Osteocyte (in vitro differentiated cells): ENCODE results near the gene SPRED3. TPM values are rescaled to one million over a fixed set of nuclear protein-coding genes. Genes with fewer than 3 reads are reported as not detected.
"Not testable (repeated sequence)": the region's sequence is repeated elsewhere in the genome, so short reads cannot be mapped to it uniquely, and the experiment has no call there.

Experiments used
- DNase-seq: peaks from one replicate; pipeline ENCODE4 v3.0.0; 2021; ENCODE audit warnings: mixed read lengths; ENCODE audit not compliant: unreplicated experiment; ENCODE audit errors: extremely low spot score
- H3K27ac Mint-ChIP-seq: one replicate; pipeline ENCODE4 v1.8.0; 2021; ENCODE audit warnings: mild to moderate bottlenecking, mixed read lengths; ENCODE audit not compliant: unreplicated experiment
- H3K27me3 Mint-ChIP-seq: one replicate; pipeline ENCODE4 v1.8.0; 2021; ENCODE audit warnings: mixed read lengths; ENCODE audit not compliant: unreplicated experiment
- H3K36me3 Mint-ChIP-seq: one replicate; pipeline ENCODE4 v1.8.0; 2021; ENCODE audit warnings: mixed read lengths; ENCODE audit not compliant: unreplicated experiment
- H3K4me1 Mint-ChIP-seq: one replicate; pipeline ENCODE4 v1.8.0; 2021; ENCODE audit warnings: mixed read lengths; ENCODE audit not compliant: unreplicated experiment
- H3K4me3 Mint-ChIP-seq: one replicate; pipeline ENCODE4 v1.8.0; 2021; ENCODE audit warnings: mild to moderate bottlenecking, moderate library complexity, mixed read lengths; ENCODE audit not compliant: unreplicated experiment
- H3K9me3 Mint-ChIP-seq: one replicate; pipeline ENCODE4 v1.8.0; 2021; ENCODE audit warnings: mixed read lengths; ENCODE audit not compliant: unreplicated experiment
- total RNA-seq: library from RNA; stranded (reverse); gene quantifications from 2 replicates; pipeline ENCODE4 v1.2.1, GENCODE V29; 2021
- TF ChIP-seq, protein P1 (sequence below): fragments of 200-600 bp; sonication (generic); IDR thresholded peaks from 2 replicates; pipeline ENCODE4 v1.5.0; 2021; ENCODE audit warnings: antibody characterized with exemption, mild to moderate bottlenecking, moderate library complexity

The SPRED3 gene
- total RNA-seq, 1 donor from 2014 or later = 5.9 TPM

DNA sequence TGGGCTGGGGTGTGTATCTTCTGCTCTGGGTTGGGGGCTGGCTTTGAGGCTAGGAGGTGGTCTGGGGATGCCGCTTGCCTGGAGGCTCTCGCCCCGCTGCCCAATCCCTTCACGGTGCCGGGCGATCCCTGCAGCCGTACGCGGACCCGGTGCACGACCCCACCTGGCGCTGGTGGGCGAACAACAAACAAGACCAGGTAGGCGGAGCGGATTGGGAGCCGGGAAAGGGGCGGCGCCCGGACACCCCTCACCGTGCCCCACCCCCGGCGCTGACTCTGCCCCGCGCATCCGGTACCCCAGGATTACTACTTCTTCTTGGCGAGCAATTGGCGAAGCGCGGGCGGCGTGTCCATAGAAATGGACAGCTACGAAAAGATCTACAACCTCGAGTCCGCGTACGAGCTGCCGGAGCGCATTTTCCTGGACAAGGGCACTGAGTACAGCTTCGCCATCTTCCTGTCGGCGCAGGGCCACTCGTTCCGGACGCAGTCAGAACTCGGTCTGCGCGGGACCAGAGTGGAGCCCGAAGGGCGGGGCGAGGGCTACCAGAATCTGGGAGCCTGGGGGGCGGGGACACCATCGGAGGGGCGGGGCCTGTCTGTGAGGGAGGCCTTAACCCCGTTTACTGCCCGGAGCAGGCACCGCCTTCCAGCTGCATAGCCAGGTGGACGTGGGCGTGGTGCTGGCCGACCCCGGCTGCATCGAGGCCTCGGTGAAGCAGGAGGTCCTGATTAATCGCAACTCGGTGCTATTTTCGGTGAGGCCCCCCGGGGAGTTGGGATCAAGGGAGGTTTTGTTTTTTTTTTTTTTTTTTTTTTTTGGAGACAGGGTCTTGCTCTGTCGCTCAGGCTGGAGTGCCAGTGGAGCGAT, 26.2 kb upstream of the SPRED3 start:
- DNase-seq = peak; percentile 87
- Mint-ChIP-seq H3K27ac (no peak overlapping the region), H3K36me3 (no peaks in the 10 kb centered on the region), H3K4me3 (peak overlapping the region; percentile 78), H3K9me3 (no peaks in the 10 kb centered on the region), H3K4me1 (peaks cover 11% of the 10 kb centered on the region), H3K27me3 (peaks cover 27% of the 10 kb centered on the region)
- TF ChIP-seq, protein P1, sequence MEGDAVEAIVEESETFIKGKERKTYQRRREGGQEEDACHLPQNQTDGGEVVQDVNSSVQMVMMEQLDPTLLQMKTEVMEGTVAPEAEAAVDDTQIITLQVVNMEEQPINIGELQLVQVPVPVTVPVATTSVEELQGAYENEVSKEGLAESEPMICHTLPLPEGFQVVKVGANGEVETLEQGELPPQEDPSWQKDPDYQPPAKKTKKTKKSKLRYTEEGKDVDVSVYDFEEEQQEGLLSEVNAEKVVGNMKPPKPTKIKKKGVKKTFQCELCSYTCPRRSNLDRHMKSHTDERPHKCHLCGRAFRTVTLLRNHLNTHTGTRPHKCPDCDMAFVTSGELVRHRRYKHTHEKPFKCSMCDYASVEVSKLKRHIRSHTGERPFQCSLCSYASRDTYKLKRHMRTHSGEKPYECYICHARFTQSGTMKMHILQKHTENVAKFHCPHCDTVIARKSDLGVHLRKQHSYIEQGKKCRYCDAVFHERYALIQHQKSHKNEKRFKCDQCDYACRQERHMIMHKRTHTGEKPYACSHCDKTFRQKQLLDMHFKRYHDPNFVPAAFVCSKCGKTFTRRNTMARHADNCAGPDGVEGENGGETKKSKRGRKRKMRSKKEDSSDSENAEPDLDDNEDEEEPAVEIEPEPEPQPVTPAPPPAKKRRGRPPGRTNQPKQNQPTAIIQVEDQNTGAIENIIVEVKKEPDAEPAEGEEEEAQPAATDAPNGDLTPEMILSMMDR = no peak

DNA sequence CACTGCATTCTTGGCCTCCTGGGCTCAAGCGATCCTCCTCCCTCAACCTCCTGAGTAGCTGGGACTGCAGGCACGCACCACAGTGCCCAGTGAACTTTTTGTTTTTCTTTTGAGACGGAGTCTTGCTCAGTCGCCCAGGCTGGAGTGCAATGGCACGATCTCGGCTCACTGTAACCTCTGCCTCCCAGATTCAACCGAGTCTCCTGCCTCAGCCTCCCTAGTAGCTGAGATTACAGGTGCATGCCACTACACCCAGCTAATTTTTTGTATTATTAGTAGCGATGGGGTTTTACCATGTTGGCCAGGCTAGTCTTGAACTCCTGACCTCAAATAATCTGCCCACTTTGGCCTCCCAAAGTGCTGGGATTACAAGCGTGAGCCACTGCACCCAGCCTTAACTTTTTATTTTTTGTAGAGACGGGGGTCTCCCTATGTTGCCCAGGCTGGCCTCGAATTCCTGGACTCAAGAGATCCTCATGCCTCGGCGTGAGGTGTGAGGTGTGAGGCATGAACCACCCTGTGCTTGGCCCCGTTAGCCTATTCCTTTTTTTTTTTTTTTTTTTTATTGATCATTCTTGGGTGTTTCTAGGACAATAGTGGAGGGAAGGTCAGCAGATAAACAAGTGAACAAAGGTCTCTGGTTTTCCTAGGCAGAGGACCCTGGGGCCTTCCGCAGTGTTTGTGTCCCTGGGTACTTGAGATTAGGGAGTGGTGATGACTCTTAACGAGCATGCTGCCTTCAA, 25.4 kb upstream of the SPRED3 start:
- DNase-seq, H3K36me3 Mint-ChIP-seq, H3K9me3 Mint-ChIP-seq, H3K27ac Mint-ChIP-seq: not testable (repeated sequence)
- peak overlapping the region; percentile 78 for H3K4me3 Mint-ChIP-seq
- H3K27me3 Mint-ChIP-seq = peaks cover 26% of the 10 kb centered on the region
- H3K4me1 Mint-ChIP-seq = peaks cover 11% of the 10 kb centered on the region

DNA sequence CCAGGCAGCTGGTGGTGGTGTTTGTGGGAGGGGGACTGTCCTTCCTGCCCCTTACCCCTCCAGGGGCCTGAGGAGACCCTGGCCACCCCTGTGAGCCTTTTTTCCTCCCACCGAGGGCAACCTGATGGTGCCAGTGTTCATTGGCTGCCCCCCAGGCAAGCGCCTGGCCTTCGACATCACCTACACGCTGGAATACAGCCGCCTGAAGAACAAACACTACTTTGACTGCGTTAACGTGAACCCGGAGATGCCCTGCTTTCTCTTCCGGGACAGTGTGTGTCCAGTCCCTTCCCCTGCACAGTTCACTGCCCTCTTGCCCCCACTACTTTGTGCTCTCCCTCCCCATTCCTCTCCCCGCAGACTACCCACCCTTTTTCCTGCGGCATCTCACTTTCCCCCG, 21.5 kb upstream of the SPRED3 start:
- peaks cover 4% of the 10 kb centered on the region for H3K4me1 Mint-ChIP-seq
- no peaks in the 10 kb centered on the region for H3K36me3 Mint-ChIP-seq
- peaks cover 13% of the 10 kb centered on the region for H3K27me3 Mint-ChIP-seq
- H3K27ac Mint-ChIP-seq = no peak overlapping the region
- DNase-seq = no peak
- H3K9me3 Mint-ChIP-seq = no peaks in the 10 kb centered on the region
- TF ChIP-seq, protein P1 = no peak
- H3K4me3 Mint-ChIP-seq = no peak overlapping the region

DNA sequence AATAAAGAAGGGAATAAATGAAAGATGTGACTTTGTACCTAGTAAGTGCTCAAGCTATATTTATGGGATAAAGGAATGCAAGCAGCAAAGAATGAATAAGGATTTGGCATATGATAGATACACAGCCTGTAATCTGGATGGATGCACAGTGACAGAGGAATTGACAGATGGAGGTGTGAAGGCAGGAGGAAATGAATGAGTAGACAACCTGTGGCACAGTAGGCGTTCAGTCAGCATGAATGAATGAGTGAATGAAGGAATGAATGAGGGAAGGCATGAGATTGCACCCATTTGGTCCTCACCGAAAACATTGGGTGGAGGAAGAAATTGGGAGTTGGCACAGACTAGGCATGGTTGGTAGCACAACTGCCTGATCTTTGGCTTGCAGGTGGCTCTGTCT, 18.9 kb upstream of the SPRED3 start:
- H3K36me3 Mint-ChIP-seq = no peaks in the 10 kb centered on the region
- peaks cover 3% of the 10 kb centered on the region for H3K4me1 Mint-ChIP-seq
- peaks cover 13% of the 10 kb centered on the region for H3K27me3 Mint-ChIP-seq
- no peaks in the 10 kb centered on the region for H3K9me3 Mint-ChIP-seq
- no peak overlapping the region for H3K4me3 Mint-ChIP-seq
- TF ChIP-seq, protein P1 = no peak
- H3K27ac Mint-ChIP-seq = no peak overlapping the region
- DNase-seq = no peak

DNA sequence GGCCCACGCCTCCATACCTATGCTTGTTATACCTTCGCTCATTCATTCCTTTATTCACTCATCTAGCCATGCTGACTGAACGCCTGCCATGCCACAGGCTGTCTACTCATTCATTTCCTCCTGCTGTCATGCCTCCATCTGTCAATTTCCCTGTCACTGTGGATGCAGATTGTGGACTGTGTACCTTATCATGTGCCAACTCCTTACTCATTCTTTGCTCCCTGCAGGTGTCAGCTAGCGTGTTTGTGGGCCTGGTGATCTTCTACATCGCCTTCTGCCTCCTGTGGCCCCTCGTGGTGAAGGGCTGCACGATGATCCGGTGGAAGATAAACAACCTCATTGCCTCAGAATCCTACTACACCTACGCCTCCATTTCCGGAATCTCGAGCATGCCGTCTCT, 18.2 kb upstream of the SPRED3 start:
- H3K9me3 Mint-ChIP-seq = no peaks in the 10 kb centered on the region
- H3K36me3 Mint-ChIP-seq = no peaks in the 10 kb centered on the region
- H3K4me1 Mint-ChIP-seq = peaks cover 10% of the 10 kb centered on the region
- TF ChIP-seq, protein P1 = no peak
- no peak overlapping the region for H3K27ac Mint-ChIP-seq
- H3K4me3 Mint-ChIP-seq = no peak overlapping the region
- peaks cover 13% of the 10 kb centered on the region for H3K27me3 Mint-ChIP-seq
- DNase-seq = no peak
